Calu3 (cell line): Measurements from ENCODE around the gene SLC66A2. TPM values are rescaled to one million over a fixed set of nuclear protein-coding genes. Genes with fewer than 3 reads are reported as not detected.

ENCODE experiments used
- BruUV-seq: library from RNA; stranded (reverse); fragments of 400-500 nt; replicated peaks from 2 replicates; lab custom pipeline; 2021; lab: Mats Ljungman, UMichigan
- CTCF ChIA-PET: fragments of 300-600 bp; sonication (Branson Sonifier 250); formaldehyde crosslinking; loops from one replicate; lab custom pipeline; 2022; ENCODE audit warnings: antibody characterized with exemption; lab: Charles Lee
- DNase-seq: peaks from one replicate; pipeline ENCODE4 v3.0.0; 2022
- H3K27ac Mint-ChIP-seq: one replicate; pipeline ENCODE4 v1.8.0; 2022; ENCODE audit warnings: mixed read lengths; ENCODE audit not compliant: unreplicated experiment
- H3K27me3 Mint-ChIP-seq: one replicate; pipeline ENCODE4 v1.8.0; 2022; ENCODE audit warnings: mixed read lengths; ENCODE audit not compliant: unreplicated experiment
- H3K36me3 Mint-ChIP-seq: one replicate; pipeline ENCODE4 v1.8.0; 2022; ENCODE audit warnings: mild to moderate bottlenecking, moderate library complexity, mixed read lengths; ENCODE audit not compliant: insufficient read depth, unreplicated experiment
- H3K4me1 Mint-ChIP-seq: one replicate; pipeline ENCODE4 v1.8.0; 2022; ENCODE audit warnings: mild to moderate bottlenecking, low read depth, mixed read lengths; ENCODE audit not compliant: unreplicated experiment
- H3K4me3 Mint-ChIP-seq: one replicate; pipeline ENCODE4 v1.8.0; 2022; ENCODE audit warnings: mild to moderate bottlenecking, low read depth, moderate library complexity, mixed read lengths; ENCODE audit not compliant: unreplicated experiment
- H3K9me3 Mint-ChIP-seq: one replicate; pipeline ENCODE4 v1.8.0; 2022; ENCODE audit warnings: low read depth, mixed read lengths; ENCODE audit not compliant: unreplicated experiment
- CTCF ChIP-seq: fragments of 200-600 bp; IDR thresholded peaks from one replicate; pipeline ENCODE4 v1.8.0; 2022; ENCODE audit warnings: antibody characterized with exemption; ENCODE audit not compliant: unreplicated experiment
- intact Hi-C: fragments of 100-400 bp; cut with micrococcal nuclease; formaldehyde crosslinking; loops from one replicate; pipeline ENCODE4 v1.10.0; 2022; ENCODE audit not compliant: unreplicated experiment
- total RNA-seq: library from RNA; stranded (reverse); gene quantifications from 2 replicates; pipeline ENCODE4 v1.2.3, GENCODE V29; 2022

The SLC66A2 gene
- total RNA-seq, 1 experiment from 2014 or later: 19.5 TPM

GRCh38 chr18:79906706-79907105 is 44.7 kb downstream of the SLC66A2 start:
- Mint-ChIP-seq H3K4me1 (no peaks in the 10 kb centered on the region), H3K36me3 (peaks cover 8% of the 10 kb centered on the region), H3K9me3 (peaks cover 4% of the 10 kb centered on the region), H3K4me3 (no peak overlapping the region), H3K27me3 (no peaks in the 10 kb centered on the region), H3K27ac (no peak overlapping the region)
- CTCF ChIA-PET: no interaction called here
- BruUV-seq: no TSS peak
- no peak for DNase-seq
- intact Hi-C loops: no loop called here
- TF ChIP-seq CTCF: no peak

GRCh38 chr18:79905993-79906392 is 45.5 kb downstream of the SLC66A2 start:
- intact Hi-C loops: no loop called here
- no peak for TF ChIP-seq CTCF
- no TSS peak for BruUV-seq
- no peaks in the 10 kb centered on the region for H3K27me3 Mint-ChIP-seq
- H3K36me3 Mint-ChIP-seq: peaks cover 12% of the 10 kb centered on the region
- H3K9me3 Mint-ChIP-seq: peaks cover 4% of the 10 kb centered on the region
- no peak for DNase-seq
- CTCF ChIA-PET: no interaction called here
- H3K4me1 Mint-ChIP-seq: no peaks in the 10 kb centered on the region
- H3K4me3 Mint-ChIP-seq: no peak overlapping the region
- no peak overlapping the region for H3K27ac Mint-ChIP-seq

GRCh38 chr18:79905389-79905911 is 46.0 kb downstream of the SLC66A2 start:
- no peaks in the 10 kb centered on the region for H3K4me1 Mint-ChIP-seq
- H3K27ac Mint-ChIP-seq: no peak overlapping the region
- no peaks in the 10 kb centered on the region for H3K27me3 Mint-ChIP-seq
- no peak for DNase-seq
- BruUV-seq: no TSS peak
- intact Hi-C loops: no loop called here
- CTCF ChIA-PET: no interaction called here
- no peak for TF ChIP-seq CTCF
- H3K9me3 Mint-ChIP-seq: peaks cover 4% of the 10 kb centered on the region
- no peak overlapping the region for H3K4me3 Mint-ChIP-seq
- H3K36me3 Mint-ChIP-seq: peaks cover 12% of the 10 kb centered on the region

GRCh38 chr18:79904357-79905147 is 46.9 kb downstream of the SLC66A2 start:
- Mint-ChIP-seq H3K27me3 (no peaks in the 10 kb centered on the region), H3K36me3 (peaks cover 20% of the 10 kb centered on the region)
- DNase-seq: no peak

More at GRCh38 chr18:79904357-79905147, 46.9 kb downstream of the SLC66A2 start:
- Mint-ChIP-seq H3K4me3 (no peak overlapping the region), H3K4me1 (no peaks in the 10 kb centered on the region), H3K27ac (no peak overlapping the region), H3K9me3 (peaks cover 4% of the 10 kb centered on the region)
- CTCF ChIA-PET: no interaction called here
- intact Hi-C loops: no loop called here
- no peak for TF ChIP-seq CTCF
- no TSS peak for BruUV-seq
